NOMO-1 treated with dmso at 0.1 percent for 144 hours (cell line): ENCODE data around the gene GPBP1.
"Not testable (repeated sequence)": the region's sequence is repeated elsewhere in the genome, so short reads cannot be mapped to it uniquely, and the experiment has no call there.

ENCODE experiments used
- DNase-seq: peaks from one replicate; lab custom pipeline; 2025; ENCODE audit not compliant: unreplicated experiment; lab: John Stamatoyannopoulos, UW

The GPBP1 gene

GRCh38 chr5:57173319-57174127 is at the start of gene GPBP1:
TSS of gene GPBP1 (plus strand) at chr5:57174059. CDS start at chr5:57214131, 40,072 bp downstream.
- peak; percentile 100 for DNase-seq

- DNase-seq = no peak
These were observed 45.5 kb upstream of the GPBP1 start for GRCh38 chr5:57128325-57128724.

GRCh38 chr5:57133574-57133973 is 40.3 kb upstream of the GPBP1 start:
- DNase-seq = no peak

GRCh38 chr5:57137401-57137800 is 36.5 kb upstream of the GPBP1 start:
- no peak for DNase-seq

DNA sequence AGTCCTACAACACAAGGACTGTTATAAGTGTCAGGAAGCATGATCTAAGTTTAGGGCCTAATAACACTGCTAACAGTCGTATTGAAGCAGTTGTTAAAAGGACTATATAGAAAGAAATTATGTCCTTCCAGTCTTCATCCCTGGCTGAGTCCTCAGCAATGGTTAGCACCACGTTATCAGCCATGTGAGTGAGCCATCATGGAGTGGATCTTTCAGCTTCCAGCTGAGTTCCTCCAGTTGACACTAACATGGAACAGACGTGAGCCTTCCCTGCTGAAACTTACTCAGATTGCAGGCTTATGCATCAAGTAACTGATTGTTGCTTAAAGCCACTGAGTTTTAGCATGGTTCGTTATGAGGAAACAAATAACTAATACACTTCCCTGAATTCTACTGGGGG is 21.5 kb upstream of the GPBP1 start:
- DNase-seq = no peak

- no peak for DNase-seq
These were observed 18.8 kb upstream of the GPBP1 start for GRCh38 chr5:57155033-57155432.

- no peak for DNase-seq
These were observed 16.7 kb upstream of the GPBP1 start for GRCh38 chr5:57157131-57157530.

DNA sequence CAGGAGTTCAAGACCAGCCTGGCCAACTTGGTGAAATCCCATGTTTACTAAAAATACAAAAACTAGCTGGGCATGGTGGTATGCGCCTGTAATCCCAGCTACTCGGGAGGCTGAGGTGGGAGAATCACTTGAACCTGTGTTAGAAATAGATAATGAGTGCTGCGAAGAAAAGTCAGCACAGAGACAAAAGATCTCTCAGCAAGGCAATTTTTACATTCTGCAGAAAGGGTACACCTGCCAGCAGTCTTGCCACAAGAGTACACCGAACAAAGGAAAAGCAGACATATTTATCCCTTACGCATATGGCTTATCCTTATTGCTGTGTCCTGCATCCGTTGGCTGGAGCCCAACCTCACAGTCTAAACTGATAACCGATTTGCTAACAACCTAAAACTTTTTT is 16.2 kb upstream of the GPBP1 start:
- no peak for DNase-seq

DNA sequence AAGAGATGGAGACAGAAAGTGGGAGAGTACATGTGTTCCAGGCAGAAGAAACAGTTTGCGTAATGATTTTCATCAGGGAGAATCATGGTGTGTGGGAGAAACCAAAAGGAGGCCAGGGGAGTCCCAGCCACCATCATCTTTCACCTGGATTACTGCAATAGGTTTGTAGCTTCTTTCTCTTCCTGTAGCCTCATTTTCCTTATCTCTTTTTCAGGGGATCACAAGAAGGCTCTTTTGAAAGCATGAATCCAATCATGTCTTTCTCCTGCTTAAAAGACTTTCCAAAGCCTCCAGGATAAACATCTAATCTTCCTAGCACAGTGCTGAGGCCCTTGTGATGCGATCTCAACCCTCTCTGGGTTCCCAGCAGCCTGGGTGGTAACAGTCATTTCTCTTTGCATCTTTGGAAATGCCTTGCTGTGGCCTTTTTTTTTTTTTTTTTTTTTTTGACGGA is 10.3 kb upstream of the GPBP1 start:
- no peak for DNase-seq

- DNase-seq = no peak
These were observed 9.7 kb upstream of the GPBP1 start for GRCh38 chr5:57164124-57164523.

DNA sequence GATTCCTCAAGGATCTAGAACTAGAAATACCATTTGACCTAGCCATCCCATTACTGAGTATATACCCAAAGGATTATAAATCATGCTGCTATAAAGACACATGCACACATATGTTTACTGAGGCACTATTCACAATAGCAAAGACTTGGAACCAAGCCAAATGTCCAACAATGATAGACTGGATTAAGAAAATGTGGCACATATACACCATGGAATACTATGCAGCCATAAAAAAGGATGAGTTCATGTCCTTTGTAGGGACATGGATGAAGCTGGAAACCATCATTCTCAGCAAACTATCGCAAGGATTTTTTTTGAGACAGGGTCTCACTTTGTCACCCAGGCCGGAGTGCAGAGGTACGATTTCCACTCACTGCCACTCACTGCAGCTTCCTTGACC is 8.7 kb upstream of the GPBP1 start:
- DNase-seq = not testable (repeated sequence)

GRCh38 chr5:57166276-57166675 is 7.6 kb upstream of the GPBP1 start:
- DNase-seq = peak; percentile 14

DNA sequence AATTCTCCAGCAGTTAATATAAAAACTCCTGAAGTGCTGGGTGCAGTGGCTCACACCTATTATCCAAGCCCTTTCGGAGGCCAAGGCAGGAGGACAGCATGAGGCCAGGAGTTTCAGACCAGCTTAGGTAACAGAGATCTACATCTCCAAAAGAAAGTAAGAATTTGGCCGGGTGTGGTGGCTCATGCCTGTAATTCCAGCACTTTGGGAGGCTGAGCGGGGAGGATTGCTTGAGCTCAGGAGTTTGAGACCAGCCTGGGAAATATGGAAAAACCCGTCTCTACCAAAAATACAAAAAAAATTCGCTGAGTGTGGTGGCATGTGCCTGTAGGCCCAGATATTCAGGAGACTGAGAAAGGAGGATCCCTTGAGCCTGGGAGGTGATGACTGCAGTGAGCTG is 6.7 kb upstream of the GPBP1 start:
- DNase-seq = no peak

GRCh38 chr5:57170116-57170515 is 3.7 kb upstream of the GPBP1 start:
- DNase-seq = not testable (repeated sequence)

GRCh38 chr5:57171816-57172465 is 1.9 kb upstream of the GPBP1 start:
- DNase-seq = no peak

- peak; percentile 7 for DNase-seq
These were observed 1.2 kb upstream of the GPBP1 start for GRCh38 chr5:57172466-57173318.

DNA sequence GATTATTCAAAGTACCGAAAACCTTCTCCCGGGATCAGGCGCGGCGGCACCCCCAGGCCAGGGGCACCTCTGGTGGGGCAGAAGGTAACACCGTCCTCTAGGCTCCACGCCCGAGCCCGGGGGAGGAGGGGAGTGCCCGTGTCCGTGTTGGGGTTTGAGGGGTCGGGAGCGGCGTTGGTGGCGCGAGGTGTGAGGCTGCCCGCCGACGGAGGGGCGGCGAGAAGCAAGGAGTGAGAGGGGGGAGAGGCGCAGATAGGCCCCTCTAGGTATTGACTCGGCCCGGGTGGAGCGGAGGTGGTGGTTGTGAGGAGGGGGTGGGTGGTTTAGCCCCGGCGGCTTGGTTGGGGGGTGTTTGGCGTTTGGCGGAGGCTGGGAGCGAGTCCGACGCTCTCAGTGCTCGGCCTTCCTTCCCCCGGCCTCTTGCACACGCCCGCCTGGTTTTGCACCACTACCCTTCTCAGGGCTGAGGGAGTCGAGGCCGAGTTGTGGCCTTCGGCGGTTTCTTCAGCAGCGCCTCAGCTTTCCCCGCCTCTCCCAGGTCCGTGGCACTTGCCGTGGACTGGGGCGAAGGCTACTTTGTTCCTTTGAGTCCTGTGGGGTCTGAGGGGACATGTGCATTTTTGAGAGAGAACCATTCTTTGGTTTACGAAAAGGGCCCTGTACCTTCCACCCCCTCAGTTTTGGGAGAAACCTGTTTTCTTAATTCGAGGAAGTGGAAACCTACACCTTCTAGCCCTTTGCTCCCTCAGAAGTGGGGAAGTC is 450 bp downstream of the GPBP1 start:
- peak; percentile 11 for DNase-seq

DNA sequence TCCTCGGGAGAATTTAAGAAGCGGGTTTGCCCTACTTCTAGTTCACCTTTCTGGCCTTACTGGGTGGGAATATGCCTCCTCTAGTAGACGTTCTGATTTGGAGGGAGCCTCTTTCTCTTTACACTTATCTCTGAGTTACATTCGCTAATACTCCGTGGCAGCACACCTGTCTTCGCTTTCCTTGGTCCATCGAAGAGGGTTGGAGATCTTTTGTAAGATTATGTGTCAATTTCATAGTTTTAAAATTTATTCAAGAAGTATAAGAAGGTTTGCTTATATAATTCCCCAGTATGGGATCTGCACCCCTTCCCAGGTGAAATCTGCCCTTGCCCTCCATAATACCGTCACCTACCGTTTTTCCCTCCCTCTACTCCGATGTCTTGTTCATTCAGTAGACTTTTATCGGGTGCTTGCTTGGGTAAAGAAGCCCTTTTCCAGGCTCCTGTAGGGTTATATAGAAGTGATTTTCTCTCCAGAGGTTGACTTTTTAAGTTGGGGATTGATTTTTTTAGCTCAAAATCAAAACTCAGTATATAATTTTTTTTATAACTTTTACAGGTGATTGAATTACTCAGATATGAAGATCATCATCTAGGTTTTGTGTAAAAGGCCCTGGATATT is 1.1 kb downstream of the GPBP1 start:
- DNase-seq = no peak

- no peak for DNase-seq
These were observed 1.9 kb downstream of the GPBP1 start for GRCh38 chr5:57175551-57176309.
